GM12872 (cell line): ENCODE data around the gene TMEM198.

Experiments used
- CTCF ChIP-seq: IDR thresholded peaks from 3 replicates; pipeline ENCODE4 v1.5.1; 2011; ENCODE audit warnings: low read depth, mild to moderate bottlenecking, low read length, moderate library complexity; ENCODE audit not compliant: insufficient read depth

The TMEM198 gene

DNA sequence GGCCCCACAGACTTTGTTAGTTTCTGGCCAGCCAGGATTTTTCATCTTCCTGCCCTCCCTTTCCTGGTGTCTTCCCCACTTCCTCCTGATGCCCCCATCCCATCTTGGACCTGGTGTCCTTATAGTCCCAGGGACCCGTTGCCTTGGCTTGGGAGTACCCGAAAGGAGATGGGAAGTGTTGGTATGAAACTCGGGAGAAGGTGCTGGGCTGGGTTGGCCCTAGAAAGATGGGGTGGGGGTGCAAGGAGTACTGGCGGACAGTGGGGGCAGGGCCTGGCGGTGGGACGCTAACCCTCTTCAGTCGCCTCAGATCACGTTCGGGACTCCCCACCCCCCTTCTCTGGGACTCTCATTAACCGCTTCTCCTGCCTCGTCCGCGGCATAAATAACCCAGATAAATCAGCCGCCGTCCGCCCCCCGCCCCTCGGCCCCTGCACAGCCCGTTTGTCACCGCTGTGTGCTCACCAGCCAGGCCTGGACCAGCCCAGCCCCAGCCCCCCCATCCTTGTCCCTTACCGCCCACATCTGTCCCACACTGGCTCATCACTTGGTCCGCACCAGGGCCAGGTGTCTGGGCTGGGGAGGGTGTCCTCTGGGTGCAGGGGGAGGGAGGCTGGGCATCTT, 33.2 kb upstream of the TMEM198 start:
- TF ChIP-seq CTCF, result no peak

GRCh38 chr2:219511547-219512325, 32.1 kb upstream of the TMEM198 start:
- no peak for TF ChIP-seq CTCF

DNA sequence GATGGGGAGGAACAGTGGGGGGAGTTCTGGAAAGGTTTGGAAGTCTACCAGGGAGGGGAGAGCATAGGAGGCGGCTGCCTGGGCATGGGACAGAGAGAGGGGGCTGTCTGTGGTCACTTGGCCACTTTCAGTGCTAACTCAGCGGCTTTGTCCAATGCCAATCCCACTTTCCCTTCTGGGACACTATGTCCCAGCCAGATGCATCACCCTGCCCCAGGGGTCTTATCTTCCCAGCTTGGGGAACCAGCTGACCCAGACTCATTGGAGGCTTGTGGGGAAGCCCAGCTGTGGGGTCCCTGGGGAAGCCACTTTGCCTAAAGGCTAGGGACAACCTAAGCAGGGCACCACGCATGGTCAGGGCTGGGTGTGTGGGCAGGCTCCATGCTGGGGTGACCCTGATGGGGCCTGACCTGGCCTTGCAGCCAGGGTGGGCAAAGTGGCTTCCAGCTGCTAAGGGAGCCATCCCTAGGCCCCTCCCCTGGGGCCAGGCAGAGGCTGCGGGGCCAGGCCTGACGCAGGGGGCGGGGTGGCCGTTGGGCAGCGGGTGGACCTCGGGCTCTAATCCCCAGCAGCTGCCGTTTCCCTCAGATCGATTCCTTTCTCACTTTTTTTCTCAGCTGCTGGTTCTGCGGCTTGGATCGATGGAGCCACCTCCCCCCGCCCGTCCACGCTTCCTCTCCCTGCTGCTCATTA, 31.2 kb upstream of the TMEM198 start:
- no peak for TF ChIP-seq CTCF

- no peak for TF ChIP-seq CTCF
These were observed 30.0 kb upstream of the TMEM198 start for GRCh38 chr2:219513787-219514186.

- TF ChIP-seq CTCF, result no peak
These were observed 29.5 kb upstream of the TMEM198 start, which contains the start of gene ASIC4 for GRCh38 chr2:219514196-219514761. TSS of gene ASIC4 (plus strand) at chr2:219514482. CDS start at chr2:219514725, 243 bp downstream.

DNA sequence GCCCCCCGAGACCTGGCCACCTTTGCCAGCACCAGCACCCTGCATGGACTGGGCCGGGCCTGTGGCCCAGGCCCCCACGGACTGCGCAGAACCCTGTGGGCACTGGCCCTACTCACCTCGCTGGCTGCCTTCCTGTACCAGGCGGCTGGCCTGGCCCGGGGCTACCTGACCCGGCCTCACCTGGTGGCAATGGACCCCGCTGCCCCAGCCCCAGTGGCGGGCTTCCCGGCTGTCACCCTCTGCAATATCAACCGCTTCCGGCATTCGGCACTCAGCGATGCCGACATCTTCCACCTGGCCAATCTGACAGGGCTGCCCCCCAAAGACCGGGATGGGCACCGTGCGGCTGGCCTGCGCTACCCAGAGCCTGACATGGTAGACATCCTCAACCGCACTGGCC, 29.0 kb upstream of the TMEM198 start:
- TF ChIP-seq CTCF, result no peak
